CD4-positive, CD25-positive, alpha-beta regulatory T cell (primary cell): ENCODE measurements around the gene CPSF3. TPM values are rescaled to one million over a fixed set of nuclear protein-coding genes. Genes with fewer than 3 reads are reported as not detected.

Experiments used
- ATAC-seq, 2 donors: fragments of 150-1000 bp; cut with Tn5 transposase; one replicate each; pipeline ENCODE4 v1.10.0; 2021; ENCODE audit warnings: low read depth in 2 of 2, moderate number of reproducible peaks in 2 of 2, moderate library complexity in 1 of 2
- DNase-seq, 3 donors: peaks; one replicate each; pipeline versions ENCODE4 v3.0.0 to v3.0.0-alpha.2; 2012 to 2022; ENCODE audit warnings: mixed read lengths in 1 of 3
- H3K27ac ChIP-seq: one replicate; pipeline ENCODE4 v1.7.0; 2013; ENCODE audit warnings: mild to moderate bottlenecking, low read length; ENCODE audit not compliant: insufficient read depth, poor library complexity, severe bottlenecking
- H3K27me3 ChIP-seq: one replicate; pipeline ENCODE4 v1.7.0; 2013; ENCODE audit warnings: low read length; ENCODE audit not compliant: control insufficient read depth, insufficient read depth
- H3K36me3 ChIP-seq: one replicate; pipeline ENCODE4 v1.7.0; 2013; ENCODE audit warnings: mild to moderate bottlenecking, low read length, moderate library complexity; ENCODE audit not compliant: control insufficient read depth, insufficient read depth
- H3K4me1 ChIP-seq: 2 replicates; pipeline ENCODE4 v1.7.0; 2013; ENCODE audit warnings: mild to moderate bottlenecking, low read length; ENCODE audit not compliant: insufficient read depth, control insufficient read depth, poor library complexity, severe bottlenecking
- H3K4me3 ChIP-seq: one replicate; pipeline ENCODE4 v1.7.0; 2013; ENCODE audit warnings: low read depth, mild to moderate bottlenecking, low read length, moderate library complexity
- H3K9me3 ChIP-seq, 2 experiments: 1 replicate in 1 of 2; 2 replicates in 1 of 2; pipeline ENCODE4 v1.7.0; 2013; ENCODE audit warnings: low read length in 2 of 2, mild to moderate bottlenecking in 1 of 2, moderate library complexity in 1 of 2; ENCODE audit not compliant: control insufficient read depth in 2 of 2
- H3K27ac Mint-ChIP-seq, 3 donors: one replicate each; pipeline ENCODE4 v1.8.0; 2020 to 2022; ENCODE audit warnings: mild to moderate bottlenecking in 3 of 3, mixed read lengths in 3 of 3, moderate library complexity in 2 of 3
- H3K27me3 Mint-ChIP-seq: one replicate; pipeline ENCODE4 v1.8.0; 2022; ENCODE audit warnings: mild to moderate bottlenecking, mixed read lengths
- H3K36me3 Mint-ChIP-seq: one replicate; pipeline ENCODE4 v1.8.0; 2020; ENCODE audit warnings: mixed read lengths
- H3K4me1 Mint-ChIP-seq, 4 donors: one replicate each; pipeline ENCODE4 v1.8.0; 2020 to 2022; ENCODE audit warnings: mixed read lengths in 4 of 4, mild to moderate bottlenecking in 1 of 4
- H3K4me3 Mint-ChIP-seq, 4 donors: one replicate each; pipeline ENCODE4 v1.8.0; 2020 to 2022; ENCODE audit warnings: mild to moderate bottlenecking in 4 of 4, mixed read lengths in 4 of 4, moderate library complexity in 3 of 4
- H3K9me3 Mint-ChIP-seq, 7 donors: one replicate each; pipeline ENCODE4 v1.8.0; 2020 to 2022; ENCODE audit warnings: mixed read lengths in 7 of 7, mild to moderate bottlenecking in 3 of 7, moderate library complexity in 2 of 7
- polyA plus RNA-seq, 4 donors: library from polyadenylated mRNA; unstranded; fragments of 300-500 nt; fragmentation: Illumina TruSeq; gene quantifications; one replicate each; pipeline ENCODE4 v1.2.3, GENCODE V29; 2021
- total RNA-seq: library from RNA; stranded (reverse); gene quantifications from one replicate; pipeline ENCODE4 v1.2.3, GENCODE V29; 2022

Gene CPSF3
- total and polyA plus RNA-seq, 5 donors from 2014 or later: 23.1 to 37.8 (median 35.4) TPM

- no peak overlapping the region for H3K4me3 ChIP-seq
- H3K27me3 ChIP-seq: no peaks in the 10 kb centered on the region
- H3K4me3 Mint-ChIP-seq: no peak overlapping the region
- H3K9me3 ChIP-seq: no peaks in the 10 kb centered on the region
- no peak for DNase-seq
- peaks cover 4% of the 10 kb centered on the region for H3K27me3 Mint-ChIP-seq
- ATAC-seq: no peak
- no peak overlapping the region for H3K27ac ChIP-seq
- H3K27ac Mint-ChIP-seq: no peak overlapping the region
- no peaks in the 10 kb centered on the region for H3K36me3 ChIP-seq
- H3K9me3 Mint-ChIP-seq: no peaks in the 10 kb centered on the region
- peaks cover 6% of the 10 kb centered on the region for H3K36me3 Mint-ChIP-seq
- peaks cover 0 to 5% (median 4%) of the 10 kb centered on the region in 4 donors for H3K4me1 Mint-ChIP-seq
- no peaks in the 10 kb centered on the region for H3K4me1 ChIP-seq
Observed at GRCh38 chr2:9400268-9401058, 23.0 kb upstream of the CPSF3 start.

- Mint-ChIP-seq H3K27me3 (peaks cover 4% of the 10 kb centered on the region), H3K4me3 (no peak overlapping the region), H3K4me1 (peaks cover 0 to 5% (median 4%) of the 10 kb centered on the region in 4 donors), H3K9me3 (no peaks in the 10 kb centered on the region), H3K36me3 (peaks cover 6% of the 10 kb centered on the region), H3K27ac (no peak overlapping the region)
- H3K9me3 ChIP-seq: no peaks in the 10 kb centered on the region
- no peaks in the 10 kb centered on the region for H3K4me1 ChIP-seq
- no peak overlapping the region for H3K27ac ChIP-seq
- no peaks in the 10 kb centered on the region for H3K36me3 ChIP-seq
- ATAC-seq (no peak), DNase-seq (no peak)
- H3K27me3 ChIP-seq: no peaks in the 10 kb centered on the region
- H3K4me3 ChIP-seq: no peak overlapping the region
Observed at GRCh38 chr2:9401059-9401547, 22.4 kb upstream of the CPSF3 start.

- Histone ChIP-seq H3K4me3 (no peak overlapping the region), H3K27me3 (no peaks in the 10 kb centered on the region), H3K9me3 (no peaks in the 10 kb centered on the region), H3K4me1 (no peaks in the 10 kb centered on the region), H3K27ac (no peak overlapping the region), H3K36me3 (peaks cover 5% of the 10 kb centered on the region)
- Mint-ChIP-seq H3K9me3 (no peaks in the 10 kb centered on the region), H3K4me1 (peaks cover 0 to 5% (median 4%) of the 10 kb centered on the region in 4 donors), H3K27ac (no peak overlapping the region), H3K4me3 (no peak overlapping the region), H3K36me3 (peaks cover 6% of the 10 kb centered on the region), H3K27me3 (peaks cover 4% of the 10 kb centered on the region)
- DNase-seq (no peak), ATAC-seq (no peak)
Observed at GRCh38 chr2:9401646-9402371, 21.6 kb upstream of the CPSF3 start.

GRCh38 chr2:9403924-9404323, 19.5 kb upstream of the CPSF3 start:
- peaks cover 4% of the 10 kb centered on the region for H3K27me3 Mint-ChIP-seq
- no peak overlapping the region for H3K27ac Mint-ChIP-seq
- no peak overlapping the region for H3K4me3 Mint-ChIP-seq

GRCh38 chr2:9404451-9404850, 19.0 kb upstream of the CPSF3 start:
- Mint-ChIP-seq H3K4me3 (no peak overlapping the region), H3K27me3 (peaks cover 4% of the 10 kb centered on the region)

More at GRCh38 chr2:9403924-9404323, 19.5 kb upstream of the CPSF3 start:
- Histone ChIP-seq H3K27ac (no peak overlapping the region), H3K27me3 (no peaks in the 10 kb centered on the region), H3K36me3 (peaks cover 24% of the 10 kb centered on the region), H3K9me3 (no peaks in the 10 kb centered on the region), H3K4me3 (no peak overlapping the region), H3K4me1 (no peaks in the 10 kb centered on the region)
- ATAC-seq (no peak), DNase-seq (no peak)
- Mint-ChIP-seq H3K9me3 (no peaks in the 10 kb centered on the region), H3K36me3 (peaks cover 13% of the 10 kb centered on the region), H3K4me1 (peaks cover 0 to 5% (median 4%) of the 10 kb centered on the region in 4 donors)

GRCh38 chr2:9405636-9406035, 17.8 kb upstream of the CPSF3 start:
- Histone ChIP-seq H3K27ac (no peak overlapping the region), H3K4me1 (no peaks in the 10 kb centered on the region), H3K4me3 (no peak overlapping the region), H3K27me3 (no peaks in the 10 kb centered on the region), H3K9me3 (no peaks in the 10 kb centered on the region), H3K36me3 (peaks cover 33% of the 10 kb centered on the region)
- DNase-seq (no peak), ATAC-seq (no peak)
- no peak overlapping the region for H3K27ac Mint-ChIP-seq
- peaks cover 1% of the 10 kb centered on the region for H3K27me3 Mint-ChIP-seq
- peaks cover 0 to 2% (median 1%) of the 10 kb centered on the region in 4 donors for H3K4me1 Mint-ChIP-seq
- no peaks in the 10 kb centered on the region for H3K9me3 Mint-ChIP-seq
- peaks cover 18% of the 10 kb centered on the region for H3K36me3 Mint-ChIP-seq
- H3K4me3 Mint-ChIP-seq: no peak overlapping the region

More at GRCh38 chr2:9404451-9404850, 19.0 kb upstream of the CPSF3 start:
- Mint-ChIP-seq H3K4me1 (peaks cover 0 to 5% (median 4%) of the 10 kb centered on the region in 4 donors), H3K36me3 (peaks cover 13% of the 10 kb centered on the region), H3K9me3 (no peaks in the 10 kb centered on the region), H3K27ac (no peak overlapping the region)
- ATAC-seq (no peak), DNase-seq (no peak)
- no peak overlapping the region for H3K4me3 ChIP-seq
- H3K27me3 ChIP-seq: no peaks in the 10 kb centered on the region
- H3K36me3 ChIP-seq: peaks cover 28% of the 10 kb centered on the region
- no peaks in the 10 kb centered on the region for H3K4me1 ChIP-seq
- H3K9me3 ChIP-seq: no peaks in the 10 kb centered on the region
- no peak overlapping the region for H3K27ac ChIP-seq

GRCh38 chr2:9406529-9407362, 16.7 kb upstream of the CPSF3 start:
- Histone ChIP-seq H3K27me3 (no peaks in the 10 kb centered on the region), H3K27ac (no peak overlapping the region), H3K36me3 (peaks cover 41% of the 10 kb centered on the region), H3K4me1 (no peaks in the 10 kb centered on the region), H3K9me3 (no peaks in the 10 kb centered on the region), H3K4me3 (no peak overlapping the region)
- DNase-seq: no peak
- no peak overlapping the region for H3K4me3 Mint-ChIP-seq
- H3K9me3 Mint-ChIP-seq: no peaks in the 10 kb centered on the region
- peaks cover 24% of the 10 kb centered on the region for H3K36me3 Mint-ChIP-seq
- H3K27me3 Mint-ChIP-seq: no peaks in the 10 kb centered on the region
- peak overlapping the region in 1 of 3 donors; percentile 43 for H3K27ac Mint-ChIP-seq
- no peaks in the 10 kb centered on the region for H3K4me1 Mint-ChIP-seq
- no peak for ATAC-seq
